ENCODE results near the gene GDI1.

GDI1 gene

GRCh38 chrX:154472685-154473632 is 36.0 kb downstream of the GDI1 start:
- Histone ChIP-seq H2AK5ac (ENCODE audit: low read length, severe bottlenecking) (no peak overlapping the region), H3K4me3 (ENCODE audit: insufficient read depth in 1 of 2, low read depth in 1 of 2, low read length in 2 of 2) (no peak overlapping the region), H2BK15ac (ENCODE audit: low read depth, poor library complexity, severe bottlenecking) (no peak overlapping the region), H3K36me3 (ENCODE audit: control insufficient read depth in 1 of 2, insufficient read depth in 2 of 2, low read depth in 1 of 2, low read length in 2 of 2) (peaks cover 39 to 62% of the 10 kb centered on the region in 2 experiments), H3K9me3 (ENCODE audit: control insufficient read depth, low read length) (no peaks in the 10 kb centered on the region), H3K79me1 (replicated peaks; ENCODE audit: low read length, poor library complexity, severe bottlenecking) (peaks cover 2% of the 10 kb centered on the region), H4K8ac (ENCODE audit: low read length) (no peak overlapping the region), H2BK12ac (ENCODE audit: low read length in 2 of 2) (no peak overlapping the region), H3K4me2 (ENCODE audit: low read length, poor library complexity, severe bottlenecking) (no peak overlapping the region), H3K9ac (ENCODE audit: low read length) (no peak overlapping the region), H2BK120ac (ENCODE audit: low read depth, low read length) (no peak overlapping the region), H3K4me1 (ENCODE audit: control insufficient read depth, insufficient read depth, low read depth, low read length) (peaks cover 7% of the 10 kb centered on the region), H2AFZ (ENCODE audit: low read depth, low read length) (no peak overlapping the region), H3K4ac (ENCODE audit: low read depth in 1 of 2, low read length in 2 of 2) (no peak overlapping the region), H3K18ac (ENCODE audit: low read depth in 1 of 2, low read length in 2 of 2) (no peak overlapping the region), H2BK5ac (ENCODE audit: low read depth, low read length, poor library complexity, severe bottlenecking) (no peak overlapping the region), H3K23ac (ENCODE audit: low read length in 2 of 2) (no peak overlapping the region), H3K27ac (ENCODE audit: low read length, poor library complexity, severe bottlenecking) (no peak overlapping the region), H4K91ac (ENCODE audit: low read length) (no peak overlapping the region), H3K27me3 (ENCODE audit: control insufficient read depth in 1 of 2, insufficient read depth in 1 of 2, low read length in 2 of 2) (peaks cover 0 to 2% of the 10 kb centered on the region in 2 experiments), H3K14ac (ENCODE audit: low read length in 2 of 2) (no peak overlapping the region)
- DNase-seq, result no peak
- WGBS, result 91% methylated on average over 28 of the region's 28 CpGs

- Histone ChIP-seq H3K4me2 (ENCODE audit: low read length, poor library complexity, severe bottlenecking) (no peak overlapping the region), H2AK5ac (ENCODE audit: low read length, severe bottlenecking) (no peak overlapping the region), H3K18ac (ENCODE audit: low read depth in 1 of 2, low read length in 2 of 2) (no peak overlapping the region), H4K91ac (ENCODE audit: low read length) (no peak overlapping the region), H3K27ac (ENCODE audit: low read length, poor library complexity, severe bottlenecking) (no peak overlapping the region), H3K14ac (ENCODE audit: low read length in 2 of 2) (no peak overlapping the region), H3K79me1 (replicated peaks; ENCODE audit: low read length, poor library complexity, severe bottlenecking) (peaks cover 1% of the 10 kb centered on the region), H3K9me3 (ENCODE audit: control insufficient read depth, low read length) (no peaks in the 10 kb centered on the region), H3K4me3 (ENCODE audit: insufficient read depth in 1 of 2, low read depth in 1 of 2, low read length in 2 of 2) (no peak overlapping the region), H2BK5ac (ENCODE audit: low read depth, low read length, poor library complexity, severe bottlenecking) (no peak overlapping the region), H3K9ac (ENCODE audit: low read length) (no peak overlapping the region), H2AFZ (ENCODE audit: low read depth, low read length) (no peak overlapping the region), H3K4ac (ENCODE audit: low read depth in 1 of 2, low read length in 2 of 2) (no peak overlapping the region), H2BK12ac (ENCODE audit: low read length in 2 of 2) (no peak overlapping the region), H2BK120ac (ENCODE audit: low read depth, low read length) (no peak overlapping the region), H3K4me1 (ENCODE audit: control insufficient read depth, insufficient read depth, low read depth, low read length) (peaks cover 12% of the 10 kb centered on the region), H3K23ac (ENCODE audit: low read length in 2 of 2) (no peak overlapping the region), H3K36me3 (ENCODE audit: control insufficient read depth in 1 of 2, insufficient read depth in 2 of 2, low read depth in 1 of 2, low read length in 2 of 2) (peaks cover 34 to 55% of the 10 kb centered on the region in 2 experiments), H3K27me3 (ENCODE audit: control insufficient read depth in 1 of 2, insufficient read depth in 1 of 2, low read length in 2 of 2) (peaks cover 0 to 2% of the 10 kb centered on the region in 2 experiments), H4K8ac (ENCODE audit: low read length) (no peak overlapping the region), H2BK15ac (ENCODE audit: low read depth, poor library complexity, severe bottlenecking) (no peak overlapping the region)
- DNase-seq, result no peak
- WGBS, result 100% methylated on average over 3 of the region's 7 CpGs
Measured at GRCh38 chrX:154473683-154474082, 36.7 kb downstream of the GDI1 start.

- no peak overlapping the region for H3K14ac ChIP-seq (ENCODE audit: low read length in 2 of 2)
- no peak overlapping the region for H2BK5ac ChIP-seq (ENCODE audit: low read depth, low read length, poor library complexity, severe bottlenecking)
- H3K79me1 ChIP-seq (replicated peaks; ENCODE audit: low read length, poor library complexity, severe bottlenecking), result no peaks in the 10 kb centered on the region
- WGBS, result 98% methylated on average over 8 of the region's 8 CpGs
- peaks cover 17% of the 10 kb centered on the region for H3K4me1 ChIP-seq (ENCODE audit: control insufficient read depth, insufficient read depth, low read depth, low read length)
- no peak overlapping the region for H2AFZ ChIP-seq (ENCODE audit: low read depth, low read length)
- H4K91ac ChIP-seq (ENCODE audit: low read length), result no peak overlapping the region
- peak overlapping the region in 1 of 2 experiments; percentile 11 for H3K18ac ChIP-seq (ENCODE audit: low read depth in 1 of 2, low read length in 2 of 2)
- no peak overlapping the region for H3K4me2 ChIP-seq (ENCODE audit: low read length, poor library complexity, severe bottlenecking)
- H2BK120ac ChIP-seq (ENCODE audit: low read depth, low read length), result no peak overlapping the region
- no peaks in the 10 kb centered on the region for H3K9me3 ChIP-seq (ENCODE audit: control insufficient read depth, low read length)
- H2BK15ac ChIP-seq (ENCODE audit: low read depth, poor library complexity, severe bottlenecking), result no peak overlapping the region
- peaks cover 0 to 6% of the 10 kb centered on the region in 2 experiments for H3K27me3 ChIP-seq (ENCODE audit: control insufficient read depth in 1 of 2, insufficient read depth in 1 of 2, low read length in 2 of 2)
- H3K23ac ChIP-seq (ENCODE audit: low read length in 2 of 2), result no peak overlapping the region
- H2AK5ac ChIP-seq (ENCODE audit: low read length, severe bottlenecking), result no peak overlapping the region
- H4K8ac ChIP-seq (ENCODE audit: low read length), result no peak overlapping the region
- no peak for DNase-seq
- H3K9ac ChIP-seq (ENCODE audit: low read length), result no peak overlapping the region
- peaks cover 7 to 23% of the 10 kb centered on the region in 2 experiments for H3K36me3 ChIP-seq (ENCODE audit: control insufficient read depth in 1 of 2, insufficient read depth in 2 of 2, low read depth in 1 of 2, low read length in 2 of 2)
- no peak overlapping the region for H3K27ac ChIP-seq (ENCODE audit: low read length, poor library complexity, severe bottlenecking)
- H2BK12ac ChIP-seq (ENCODE audit: low read length in 2 of 2), result no peak overlapping the region
- H3K4ac ChIP-seq (ENCODE audit: low read depth in 1 of 2, low read length in 2 of 2), result no peak overlapping the region
- H3K4me3 ChIP-seq (ENCODE audit: insufficient read depth in 1 of 2, low read depth in 1 of 2, low read length in 2 of 2), result no peak overlapping the region
Measured at GRCh38 chrX:154476821-154477220, 39.9 kb downstream of the GDI1 start.

DNA sequence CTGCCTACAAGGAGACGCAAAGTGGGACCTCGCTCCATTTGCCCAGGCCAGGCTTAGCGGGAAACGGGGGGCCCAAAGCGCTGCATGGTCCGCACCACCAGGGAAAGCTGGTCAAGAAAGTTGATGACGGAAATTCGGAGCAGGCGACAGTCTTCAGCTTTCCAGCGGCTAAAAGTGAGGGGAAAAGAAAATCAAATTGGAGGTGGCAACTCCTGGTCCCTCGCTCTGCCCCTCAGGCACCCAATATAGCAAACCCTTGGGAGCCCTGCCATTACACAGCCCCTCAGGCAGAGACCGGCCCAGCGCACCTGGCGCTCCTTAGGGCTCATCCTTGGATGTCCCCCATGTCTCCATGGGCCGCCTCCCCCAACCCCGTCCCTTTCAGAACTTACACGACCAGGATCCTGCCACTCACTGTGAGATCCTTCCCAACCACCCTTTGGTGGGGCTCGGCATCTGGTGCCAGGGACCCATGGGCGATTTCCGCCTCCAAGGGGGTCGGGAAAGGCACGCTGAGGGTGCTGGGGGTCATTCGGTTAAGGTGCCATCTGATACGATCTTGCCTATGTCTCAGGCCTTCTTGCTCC is 41.0 kb downstream of the GDI1 start:
- Histone ChIP-seq H4K91ac (ENCODE audit: low read length) (peak overlapping the region; percentile 39), H2BK5ac (ENCODE audit: low read depth, low read length, poor library complexity, severe bottlenecking) (no peak overlapping the region), H3K9me3 (ENCODE audit: control insufficient read depth, low read length) (no peaks in the 10 kb centered on the region), H2AK5ac (ENCODE audit: low read length, severe bottlenecking) (no peak overlapping the region), H3K27ac (ENCODE audit: low read length, poor library complexity, severe bottlenecking) (no peak overlapping the region), H3K27me3 (ENCODE audit: control insufficient read depth in 1 of 2, insufficient read depth in 1 of 2, low read length in 2 of 2) (peaks cover 0 to 12% of the 10 kb centered on the region in 2 experiments), H2BK12ac (ENCODE audit: low read length in 2 of 2) (no peak overlapping the region), H3K36me3 (ENCODE audit: control insufficient read depth in 1 of 2, insufficient read depth in 2 of 2, low read depth in 1 of 2, low read length in 2 of 2) (peaks cover 7 to 12% of the 10 kb centered on the region in 2 experiments), H2AFZ (ENCODE audit: low read depth, low read length) (no peak overlapping the region), H3K18ac (ENCODE audit: low read depth in 1 of 2, low read length in 2 of 2) (peak overlapping the region; percentile 28 to 33), H2BK120ac (ENCODE audit: low read depth, low read length) (no peak overlapping the region), H3K4ac (ENCODE audit: low read depth in 1 of 2, low read length in 2 of 2) (peak overlapping the region in 1 of 2 experiments; percentile 87), H3K4me1 (ENCODE audit: control insufficient read depth, insufficient read depth, low read depth, low read length) (peaks cover 17% of the 10 kb centered on the region), H3K9ac (ENCODE audit: low read length) (peak overlapping the region; percentile 88), H2BK15ac (ENCODE audit: low read depth, poor library complexity, severe bottlenecking) (no peak overlapping the region), H4K8ac (ENCODE audit: low read length) (no peak overlapping the region), H3K4me2 (ENCODE audit: low read length, poor library complexity, severe bottlenecking) (peak overlapping the region; percentile 48), H3K14ac (ENCODE audit: low read length in 2 of 2) (peak overlapping the region in 1 of 2 experiments; percentile 32), H3K79me1 (replicated peaks; ENCODE audit: low read length, poor library complexity, severe bottlenecking) (no peaks in the 10 kb centered on the region), H3K23ac (ENCODE audit: low read length in 2 of 2) (no peak overlapping the region), H3K4me3 (ENCODE audit: insufficient read depth in 1 of 2, low read depth in 1 of 2, low read length in 2 of 2) (peak overlapping the region; percentile 52 to 80)
- WGBS, result 74% methylated on average over 18 of the region's 24 CpGs
- DNase-seq, result no peak

Measured in mesenchymal stem cell (in vitro differentiated cells and primary cell).